ENCODE results near the gene GLUL.

The GLUL gene

DNA sequence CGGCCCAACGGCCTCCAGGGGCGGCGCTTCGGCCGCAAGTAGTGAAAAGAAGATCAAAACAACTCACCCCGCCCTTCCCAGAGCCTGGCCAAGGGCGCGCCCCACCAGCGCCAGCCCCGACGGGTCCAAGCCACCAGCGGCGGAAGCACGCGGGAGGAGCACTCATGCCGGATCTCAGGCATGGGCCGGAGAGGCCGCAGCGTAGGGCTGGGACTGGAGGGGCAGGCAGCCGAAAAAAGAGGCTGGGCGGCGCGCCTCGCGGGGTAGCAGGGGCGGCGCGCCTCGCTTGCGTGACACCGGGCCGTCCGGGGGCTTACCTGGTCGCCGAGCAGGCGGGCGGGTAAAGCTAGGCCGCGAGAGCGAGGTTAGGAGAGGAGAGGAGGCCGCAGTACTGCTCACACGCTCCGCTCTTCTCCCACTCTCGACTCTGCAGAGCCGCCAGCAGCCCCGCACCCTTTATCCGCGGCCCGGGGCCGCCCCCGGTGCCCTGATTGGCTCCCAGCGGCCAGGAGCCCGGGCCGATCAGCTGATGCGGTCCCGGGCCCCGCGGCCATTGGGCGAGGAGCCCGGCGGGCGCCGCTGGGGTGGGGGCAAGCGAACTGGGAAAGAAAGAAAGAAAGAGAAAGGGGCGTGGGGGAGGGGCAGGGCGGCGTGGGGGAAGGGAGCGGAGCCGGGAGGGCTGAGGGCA lies at the start of gene GLUL:
GLUL (minus strand) TSS at position 429 of the 688 bp plus-strand sequence. CDS start 3,053 bp downstream, outside the sequence.
- DNase-seq (ENCODE audit: low read depth): peak; percentile 83

DNA sequence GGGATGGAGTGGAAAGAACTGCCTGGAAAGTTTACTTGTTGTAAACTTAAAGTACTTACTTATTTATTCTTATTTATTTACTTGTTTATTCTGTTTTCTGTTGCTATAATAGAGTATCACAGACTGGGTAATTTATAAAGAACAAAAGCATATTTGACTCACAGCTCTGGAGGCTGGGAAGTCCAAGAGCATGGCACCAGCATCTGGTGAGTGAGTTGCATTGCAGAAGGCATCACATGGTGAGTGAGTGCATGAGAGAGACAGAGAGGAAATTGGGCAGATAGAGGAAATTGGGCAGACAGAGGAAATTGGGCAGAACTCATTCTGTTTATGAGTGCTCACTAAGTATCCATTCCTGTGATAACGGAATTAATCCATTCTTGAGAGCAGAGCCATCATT lies 46.7 kb upstream of the GLUL start:
- DNase-seq (ENCODE audit: low read depth): no peak

DNA sequence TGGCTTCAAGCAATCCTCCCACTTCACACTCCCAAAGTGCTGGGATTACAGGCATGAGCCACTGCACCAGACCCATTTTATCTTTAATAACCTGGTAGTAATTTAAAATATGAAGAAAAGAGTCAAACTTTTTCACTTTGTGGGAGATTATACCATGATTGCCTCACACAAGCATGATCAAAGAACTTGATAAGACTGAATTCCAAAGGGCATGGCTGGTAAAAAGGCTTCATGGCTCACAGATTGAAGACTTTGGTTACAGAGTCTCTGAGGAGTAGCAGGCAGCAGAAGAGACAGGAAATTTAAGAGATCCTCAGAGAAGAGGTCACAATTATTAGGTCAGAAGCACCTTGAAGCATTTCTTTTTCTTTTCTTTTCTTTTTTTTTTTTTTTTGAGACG lies 42.0 kb upstream of the GLUL start:
- no peak for DNase-seq (ENCODE audit: low read depth)

DNA sequence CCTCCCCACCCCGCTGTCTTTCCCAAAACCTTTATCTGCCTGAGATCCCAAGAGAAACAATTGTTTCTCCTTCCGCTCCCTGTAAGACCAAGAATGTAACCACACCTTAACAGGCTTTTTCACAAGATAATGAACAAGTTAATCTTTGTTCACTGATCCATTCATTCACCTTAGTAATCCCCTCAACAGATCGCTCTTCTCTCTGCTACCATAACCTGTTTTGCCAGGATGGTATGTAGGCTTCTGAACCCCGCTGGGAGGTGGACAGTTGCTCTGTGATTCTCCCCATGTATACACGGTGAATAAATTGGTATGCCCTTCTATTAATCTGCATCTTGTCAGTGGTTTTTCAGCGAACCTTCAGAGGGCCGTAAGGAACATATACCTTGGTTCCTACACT lies 39.7 kb upstream of the GLUL start:
- DNase-seq (ENCODE audit: low read depth): no peak

- DNase-seq (ENCODE audit: low read depth): no peak
Measured at GRCh38 chr1:182430263-182431068, 38.9 kb upstream of the GLUL start.

- DNase-seq (ENCODE audit: low read depth): no peak
Measured at GRCh38 chr1:182428043-182428442, 36.5 kb upstream of the GLUL start.

DNA sequence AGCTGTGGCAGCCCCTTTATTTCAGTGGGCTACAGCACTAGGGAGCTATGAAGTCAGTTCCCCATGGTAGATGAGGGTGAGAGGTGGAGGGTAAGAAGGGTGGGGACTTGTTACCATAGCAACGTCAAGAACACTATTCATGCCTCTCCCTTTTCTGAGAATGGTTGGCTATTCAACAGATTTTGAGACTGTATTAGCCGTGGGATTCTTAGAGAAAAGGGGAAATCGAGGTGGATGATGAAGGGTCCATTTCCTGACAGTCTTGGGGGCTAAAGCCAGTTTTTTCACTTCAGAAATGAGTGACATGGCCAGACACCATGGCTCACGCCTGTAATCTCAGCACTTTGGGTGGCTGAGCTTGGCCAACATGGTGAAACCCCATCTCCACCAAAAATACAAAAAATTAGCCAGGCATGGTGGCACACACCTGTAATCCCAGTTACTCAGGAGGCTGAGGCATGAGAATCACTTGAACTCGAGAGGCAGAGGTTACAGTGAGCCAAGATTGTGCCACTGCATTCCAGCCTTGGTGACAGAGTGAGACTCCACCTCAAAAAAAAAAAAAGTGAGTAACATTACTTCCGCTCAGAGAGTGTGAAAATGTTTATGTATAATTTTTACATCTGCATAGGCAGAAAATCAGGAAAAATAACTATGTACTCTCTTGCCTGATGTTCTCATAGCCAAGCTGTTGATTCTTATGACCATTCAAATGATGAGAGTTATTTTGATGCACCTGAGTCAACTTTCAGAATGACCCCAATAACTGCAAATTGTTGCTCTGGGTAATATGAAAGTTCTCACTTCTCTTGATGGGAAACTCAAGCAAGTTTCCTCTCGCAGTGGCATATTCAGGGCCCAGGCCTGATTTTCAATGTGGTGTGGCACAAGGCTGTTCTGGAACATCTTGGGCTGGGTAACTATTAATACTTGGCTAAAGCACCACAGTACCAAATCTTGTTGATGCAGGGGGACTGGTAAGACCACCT lies 35.1 kb upstream of the GLUL start:
- no peak for DNase-seq (ENCODE audit: low read depth)

DNA sequence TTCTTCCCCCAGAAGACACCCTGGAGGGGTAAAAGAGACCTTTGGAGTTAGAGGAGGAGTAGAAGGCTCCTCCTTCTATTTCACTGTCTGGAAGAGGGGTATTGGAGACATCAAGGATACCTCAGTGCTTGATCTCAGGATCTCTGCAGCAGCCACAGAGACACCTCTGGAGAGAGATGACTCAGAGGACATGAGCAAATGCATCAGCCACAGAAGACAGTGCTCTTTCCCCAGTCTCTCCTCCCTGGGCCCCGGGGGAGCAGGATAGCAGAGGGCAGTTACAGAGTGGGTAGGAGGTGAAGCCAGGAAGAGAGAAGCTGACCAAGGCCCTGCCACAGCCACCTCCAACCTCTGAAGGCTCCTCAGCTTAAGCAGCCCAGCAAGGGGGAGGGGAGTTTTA lies 24.2 kb upstream of the GLUL start:
- DNase-seq (ENCODE audit: low read depth): no peak

DNA sequence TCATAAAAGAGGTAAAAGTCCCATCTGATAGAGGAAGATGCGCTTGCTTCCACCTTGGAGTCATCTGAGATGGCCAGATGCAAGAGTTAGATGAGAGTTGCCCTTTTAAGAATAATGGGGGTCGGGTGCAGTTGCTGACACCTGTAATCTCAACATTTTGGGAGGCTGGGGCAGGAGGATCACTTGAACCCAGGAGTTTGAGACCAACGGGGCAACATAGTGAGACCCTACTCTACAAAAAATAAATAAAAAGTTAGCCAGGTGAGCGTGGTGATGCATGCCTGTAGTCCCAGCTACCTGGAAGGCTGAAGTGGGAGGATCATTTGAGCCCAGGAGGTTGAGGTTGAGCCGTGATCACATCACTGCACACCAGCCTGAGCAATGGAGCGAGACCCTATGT lies 22.4 kb upstream of the GLUL start:
- DNase-seq (ENCODE audit: low read depth): no peak

- DNase-seq (ENCODE audit: low read depth): no peak
Measured at GRCh38 chr1:182413486-182413885, 21.9 kb upstream of the GLUL start.

DNA sequence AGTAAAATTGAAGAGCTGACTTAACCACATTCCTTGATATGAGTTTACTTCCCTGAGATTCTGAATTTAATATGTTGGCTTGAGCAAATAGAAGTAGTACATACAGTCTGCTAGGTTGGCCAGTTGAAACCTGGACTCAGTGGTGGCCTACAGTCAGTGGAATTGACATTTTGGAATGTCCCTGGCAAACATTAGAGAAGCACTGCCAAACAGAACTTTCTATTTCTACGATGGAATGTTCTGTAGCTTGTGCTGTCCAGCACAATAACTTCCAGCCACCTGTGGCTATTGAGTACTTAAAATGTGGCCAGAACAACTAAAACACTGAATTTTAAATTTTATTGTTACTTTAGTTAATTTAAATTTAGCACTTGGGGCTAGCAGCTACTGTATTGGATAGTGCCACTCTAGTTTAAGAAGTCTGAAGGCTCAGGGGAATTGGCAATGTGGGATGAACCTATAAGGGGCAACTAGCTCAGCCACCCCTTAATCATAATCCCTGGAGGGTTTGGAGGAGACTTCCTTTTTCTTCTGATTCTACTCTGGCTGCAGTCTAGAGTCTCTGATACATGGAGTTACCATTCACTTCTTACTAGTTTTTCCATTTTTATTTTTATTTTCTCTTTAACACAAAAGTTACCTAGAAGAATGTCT lies 19.2 kb upstream of the GLUL start:
- DNase-seq (ENCODE audit: low read depth): no peak

DNA sequence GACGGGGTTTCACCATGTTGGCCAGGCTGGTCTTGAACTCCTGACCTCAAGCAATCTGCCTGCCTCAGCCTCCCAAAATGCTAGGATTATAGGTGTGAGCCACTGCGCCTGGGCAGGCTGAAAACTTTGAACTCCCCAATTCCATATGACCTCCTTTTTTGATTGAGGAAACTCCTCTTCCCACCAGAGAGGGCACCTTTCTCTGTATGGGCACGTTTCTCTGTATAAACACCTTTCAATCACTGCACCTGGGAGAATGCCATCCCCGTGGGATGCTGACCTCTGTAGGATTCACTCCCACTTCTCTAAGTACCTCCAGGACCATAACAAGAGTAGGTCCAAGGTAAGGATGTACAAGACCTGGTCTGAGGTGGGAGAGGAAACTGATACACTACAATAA lies 18.5 kb upstream of the GLUL start:
- DNase-seq (ENCODE audit: low read depth): no peak

- DNase-seq (ENCODE audit: low read depth): no peak
Measured at GRCh38 chr1:182408435-182409075, 17.0 kb upstream of the GLUL start.

DNA sequence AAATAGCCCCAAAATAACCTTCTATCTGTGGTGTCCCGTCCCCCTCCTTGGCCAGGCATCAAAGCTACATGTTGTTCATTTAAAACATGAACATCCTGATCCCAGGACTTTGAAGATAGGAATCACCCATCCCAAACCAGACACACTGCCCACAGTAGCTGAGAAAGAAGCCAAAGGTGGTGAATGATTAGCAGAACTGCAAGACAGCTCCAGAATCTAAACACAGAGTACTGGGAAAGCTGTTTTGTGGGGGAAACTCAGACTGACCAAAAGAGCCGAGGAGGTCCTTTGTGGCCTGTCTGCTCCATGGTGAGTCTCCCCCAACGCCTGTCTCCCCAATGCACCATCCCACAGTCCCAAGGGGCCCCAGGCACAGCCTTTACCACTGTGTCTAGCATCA lies 16.1 kb upstream of the GLUL start:
- DNase-seq (ENCODE audit: low read depth): no peak

DNA sequence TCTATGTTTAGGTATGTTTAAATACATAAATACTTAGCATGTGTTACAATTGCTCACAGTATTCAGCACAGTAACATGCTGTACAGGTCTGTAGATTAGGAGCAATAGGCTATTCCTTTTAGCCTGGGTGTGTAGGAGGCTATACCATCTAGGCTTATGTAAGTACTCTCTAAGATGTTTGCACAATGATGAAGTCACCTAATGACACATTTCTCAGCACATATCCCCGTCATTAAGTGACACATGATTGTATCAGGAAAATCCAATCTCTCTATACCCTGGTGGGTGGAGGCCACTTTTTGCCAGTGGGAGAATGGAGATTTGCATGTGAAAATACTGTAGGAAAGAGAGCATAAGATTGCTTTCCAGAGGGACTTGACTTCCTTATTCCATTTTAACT lies 14.4 kb upstream of the GLUL start:
- DNase-seq (ENCODE audit: low read depth): no peak

GRCh38 chr1:182405578-182405977 lies 14.0 kb upstream of the GLUL start:
- no peak for DNase-seq (ENCODE audit: low read depth)

DNA sequence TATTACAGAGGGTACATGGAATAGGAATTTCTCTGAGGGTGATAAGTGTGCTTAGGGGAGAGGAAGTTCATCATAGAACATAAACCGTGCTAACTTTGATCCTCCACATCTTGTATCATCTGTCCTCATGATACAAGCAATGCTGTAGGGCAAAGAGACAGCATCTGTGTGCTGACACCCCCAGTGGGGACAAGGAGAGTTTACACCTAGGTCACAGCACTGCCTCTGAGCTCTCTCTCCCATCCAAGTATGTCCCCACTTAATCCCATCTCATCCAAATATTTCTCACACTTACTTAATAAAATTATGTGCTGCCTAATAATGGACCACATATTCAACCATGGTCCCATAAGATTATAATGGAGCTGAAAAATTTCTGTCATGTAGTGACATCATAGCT lies 13.2 kb upstream of the GLUL start:
- DNase-seq (ENCODE audit: low read depth): no peak

GRCh38 chr1:182400567-182400966 lies 9.0 kb upstream of the GLUL start, which contains the start of gene TEDDM1:
TEDDM1 (minus strand) TSS chr1:182400667; CDS start chr1:182400485, 182 bp downstream.
- no peak for DNase-seq (ENCODE audit: low read depth)

DNA sequence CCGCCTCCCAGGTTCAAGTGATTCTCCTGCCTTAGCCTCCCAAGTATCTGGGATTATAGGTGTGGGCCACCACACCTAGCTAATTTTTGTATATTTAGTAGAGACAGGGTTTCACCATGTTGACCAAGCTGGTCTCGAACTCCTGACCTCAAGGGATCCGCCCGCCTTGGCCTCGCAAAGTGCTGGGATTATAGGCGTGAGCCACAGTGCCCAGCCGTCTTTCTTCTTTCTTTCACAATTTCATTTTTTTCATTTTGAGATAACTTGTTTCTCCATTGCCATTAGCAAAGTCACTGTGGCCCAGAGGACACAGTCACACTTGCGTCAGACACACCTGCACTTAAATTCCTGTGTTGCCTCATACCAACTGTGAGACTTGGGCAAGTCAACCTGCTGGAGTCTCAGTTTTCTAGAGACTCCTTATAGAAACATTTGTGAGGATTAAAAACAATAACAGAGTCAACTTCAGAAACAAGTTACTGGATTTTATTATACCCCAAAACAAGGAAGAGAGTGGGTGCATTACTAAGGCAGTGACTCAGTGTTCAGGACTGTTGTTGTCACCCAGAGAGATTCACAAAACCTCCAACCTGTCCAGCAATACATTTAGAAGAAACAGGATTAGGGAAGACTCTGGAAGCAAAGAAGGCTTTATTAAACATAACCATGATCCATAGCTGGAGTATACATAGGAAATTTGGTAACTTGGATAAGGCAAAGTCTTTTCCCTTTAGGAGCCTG lies 6.2 kb upstream of the GLUL start:
- no peak for DNase-seq (ENCODE audit: low read depth)

DNA sequence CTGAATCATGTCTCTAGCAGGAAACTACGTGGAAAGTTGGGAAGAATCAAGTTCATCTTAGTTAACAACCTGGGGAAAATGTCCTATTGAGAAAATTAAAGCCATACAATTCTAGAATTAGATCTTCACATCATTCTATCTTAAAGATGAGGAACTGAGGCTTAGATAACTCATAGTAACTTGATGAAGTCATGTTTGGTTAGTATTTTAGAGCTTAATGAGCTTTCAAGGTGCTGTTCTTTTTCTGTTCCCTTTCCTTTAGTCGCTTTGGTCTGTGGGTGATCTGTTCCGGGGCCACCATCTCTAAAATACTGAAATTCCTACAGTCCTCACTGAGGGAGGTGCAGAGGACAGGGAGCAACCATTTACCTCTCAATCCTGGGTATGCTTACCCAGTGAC lies 4.3 kb upstream of the GLUL start:
- DNase-seq (ENCODE audit: low read depth): no peak
